ENCODE data around the gene EHMT2.
A peak's percentile ranks its signal among the peaks of the same experiment; 100 is the strongest.

The EHMT2 gene

DNA sequence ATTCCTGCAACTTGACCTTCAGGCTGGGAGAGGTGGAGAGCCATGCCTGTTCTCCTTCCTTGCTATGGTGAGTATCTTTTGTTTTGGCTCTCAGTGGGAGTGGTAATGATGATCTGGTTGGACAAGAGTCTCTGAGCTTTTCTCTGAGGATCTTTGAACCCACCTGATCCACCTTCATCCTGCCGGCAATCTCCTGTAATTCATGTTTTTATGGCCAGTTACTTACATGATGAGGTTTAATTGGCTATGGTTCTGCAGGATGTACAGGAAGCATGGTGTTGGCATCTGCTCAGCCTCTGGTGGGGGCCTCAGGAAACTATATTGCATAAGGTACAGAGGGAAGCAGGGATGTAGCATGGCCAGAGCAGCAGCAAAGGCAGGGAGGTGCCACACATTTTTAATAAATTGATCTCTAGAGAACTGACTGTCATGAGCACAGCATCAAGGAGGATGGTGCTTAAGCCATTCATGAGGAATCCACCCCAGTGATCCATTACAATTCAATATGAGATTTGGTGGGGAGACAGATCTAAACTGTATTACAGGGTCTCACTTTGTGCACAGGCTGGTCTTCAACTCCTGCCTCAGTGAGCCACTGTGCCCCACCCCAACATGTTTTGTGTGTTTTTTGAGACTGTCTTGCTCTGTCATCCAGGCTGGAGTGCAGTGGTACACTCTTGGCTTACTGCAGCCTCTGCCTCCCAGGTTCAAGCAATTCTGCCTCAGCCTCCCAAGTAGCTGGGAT is 60.0 kb downstream of the EHMT2 start:
- ChIA-PET CTCF (interaction anchor here (1.1 kb wide), 1 partner anchor 42 kb away, joined by 4 read pairs; no protein-coding TSS in a partner anchor), POLR2A (ENCODE audit: low non-redundant PET) (interaction anchor here (1.1 kb wide), 1 partner anchor 23 kb away, joined by 5 read pairs; the partner anchor contains the start of gene HSPA1L)
- peak overlapping the region; percentile 69 for H3K27ac ChIP-seq
- TF ChIP-seq, protein P1, sequence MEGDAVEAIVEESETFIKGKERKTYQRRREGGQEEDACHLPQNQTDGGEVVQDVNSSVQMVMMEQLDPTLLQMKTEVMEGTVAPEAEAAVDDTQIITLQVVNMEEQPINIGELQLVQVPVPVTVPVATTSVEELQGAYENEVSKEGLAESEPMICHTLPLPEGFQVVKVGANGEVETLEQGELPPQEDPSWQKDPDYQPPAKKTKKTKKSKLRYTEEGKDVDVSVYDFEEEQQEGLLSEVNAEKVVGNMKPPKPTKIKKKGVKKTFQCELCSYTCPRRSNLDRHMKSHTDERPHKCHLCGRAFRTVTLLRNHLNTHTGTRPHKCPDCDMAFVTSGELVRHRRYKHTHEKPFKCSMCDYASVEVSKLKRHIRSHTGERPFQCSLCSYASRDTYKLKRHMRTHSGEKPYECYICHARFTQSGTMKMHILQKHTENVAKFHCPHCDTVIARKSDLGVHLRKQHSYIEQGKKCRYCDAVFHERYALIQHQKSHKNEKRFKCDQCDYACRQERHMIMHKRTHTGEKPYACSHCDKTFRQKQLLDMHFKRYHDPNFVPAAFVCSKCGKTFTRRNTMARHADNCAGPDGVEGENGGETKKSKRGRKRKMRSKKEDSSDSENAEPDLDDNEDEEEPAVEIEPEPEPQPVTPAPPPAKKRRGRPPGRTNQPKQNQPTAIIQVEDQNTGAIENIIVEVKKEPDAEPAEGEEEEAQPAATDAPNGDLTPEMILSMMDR (conservative IDR thresholded peaks at IDR 0.05; ENCODE audit: low read depth), result no peak
- no peak for DNase-seq (ENCODE audit: low spot score)

DNA sequence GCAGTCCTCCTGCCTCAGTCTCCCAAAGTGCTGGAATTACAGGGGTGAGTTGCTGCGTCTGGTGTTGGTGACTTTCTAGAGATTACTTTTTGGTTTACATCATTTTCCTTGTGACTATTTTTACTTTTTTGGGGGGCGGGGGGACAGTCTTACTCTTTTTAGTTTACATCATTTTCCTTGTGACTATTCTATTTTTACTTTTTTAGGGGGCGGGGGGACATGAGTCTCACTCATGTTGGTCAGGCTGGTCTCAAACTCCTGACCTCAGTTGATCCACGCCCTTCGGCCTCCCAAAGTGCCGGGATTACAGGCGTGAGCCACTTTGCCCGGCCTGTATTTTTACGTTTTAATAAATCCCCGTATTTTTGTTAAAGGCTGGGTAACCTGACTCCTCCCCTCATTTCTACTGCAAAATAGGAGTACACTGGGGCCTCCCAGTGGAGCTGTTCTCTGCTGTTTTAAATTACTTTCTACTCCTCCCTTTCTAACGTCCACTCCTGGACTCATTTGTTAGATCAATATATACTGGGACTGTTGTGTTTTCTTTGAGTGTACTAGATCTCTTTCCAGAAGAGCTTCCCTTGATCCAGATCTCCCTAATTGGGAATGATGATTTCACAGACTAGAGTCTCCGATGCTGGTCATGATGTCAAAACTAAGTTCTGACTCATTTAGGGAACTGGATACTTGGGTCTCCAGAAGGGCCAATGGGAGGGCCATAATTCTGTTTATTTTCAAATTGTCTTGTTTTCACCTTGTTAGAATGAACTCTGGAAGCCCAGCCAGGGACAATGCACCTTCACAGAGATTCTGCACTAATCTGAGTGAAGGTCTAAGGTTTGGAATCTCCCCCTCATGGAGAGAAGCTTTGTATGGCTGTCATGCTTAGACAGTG is 60.8 kb downstream of the EHMT2 start:
- TF ChIP-seq, protein P1 (conservative IDR thresholded peaks at IDR 0.05; ENCODE audit: low read depth), result no peak
- ChIA-PET CTCF (interaction anchor here (1.1 kb wide), 1 partner anchor 41 kb away, joined by 4 read pairs; no protein-coding TSS in a partner anchor), POLR2A (ENCODE audit: low non-redundant PET) (interaction anchor here (0.6 to 1.1 kb wide), 3 partner anchors 15 to 51 kb away, joined by 3 to 6 read pairs (median 5); partner anchors contain the start of gene HSPA1L)
- peak overlapping the region; percentile 97 for H3K27ac ChIP-seq
- DNase-seq (ENCODE audit: low spot score), result no peak

DNA sequence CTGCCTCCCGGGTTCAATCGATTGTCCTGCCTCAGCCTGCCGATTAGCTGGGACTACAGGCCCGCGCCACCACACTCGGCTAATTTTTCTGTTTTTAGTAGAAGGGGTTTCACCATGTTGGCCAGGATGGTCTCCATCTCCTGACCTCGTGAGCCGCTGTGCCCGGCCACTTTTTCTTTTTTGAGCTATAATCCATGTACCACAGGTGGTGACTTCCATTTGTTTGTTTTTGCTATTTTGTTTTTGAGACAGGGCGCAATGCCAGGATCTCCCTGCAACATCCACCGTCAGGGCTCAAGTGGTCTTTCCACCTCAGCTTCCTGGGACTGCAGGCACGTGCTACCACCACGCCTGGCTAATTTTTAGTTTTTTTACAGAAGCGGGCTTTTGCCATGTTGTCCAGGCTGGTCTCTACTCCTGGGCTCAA is 61.4 kb downstream of the EHMT2 start:
- no peak for DNase-seq (ENCODE audit: low spot score)
- TF ChIP-seq, protein P1 (conservative IDR thresholded peaks at IDR 0.05; ENCODE audit: low read depth), result no peak
- ChIA-PET CTCF (interaction anchor here (0.6 kb wide), 2 partner anchors 16 to 35 kb away, joined by 3 to 6 read pairs; no protein-coding TSS in a partner anchor), POLR2A (ENCODE audit: low non-redundant PET) (interaction anchor here (0.6 to 1.1 kb wide), 2 partner anchors 15 to 21 kb away, joined by 3 to 5 read pairs; partner anchors contain the start of gene HSPA1L)
- peak overlapping the region; percentile 97 for H3K27ac ChIP-seq

DNA sequence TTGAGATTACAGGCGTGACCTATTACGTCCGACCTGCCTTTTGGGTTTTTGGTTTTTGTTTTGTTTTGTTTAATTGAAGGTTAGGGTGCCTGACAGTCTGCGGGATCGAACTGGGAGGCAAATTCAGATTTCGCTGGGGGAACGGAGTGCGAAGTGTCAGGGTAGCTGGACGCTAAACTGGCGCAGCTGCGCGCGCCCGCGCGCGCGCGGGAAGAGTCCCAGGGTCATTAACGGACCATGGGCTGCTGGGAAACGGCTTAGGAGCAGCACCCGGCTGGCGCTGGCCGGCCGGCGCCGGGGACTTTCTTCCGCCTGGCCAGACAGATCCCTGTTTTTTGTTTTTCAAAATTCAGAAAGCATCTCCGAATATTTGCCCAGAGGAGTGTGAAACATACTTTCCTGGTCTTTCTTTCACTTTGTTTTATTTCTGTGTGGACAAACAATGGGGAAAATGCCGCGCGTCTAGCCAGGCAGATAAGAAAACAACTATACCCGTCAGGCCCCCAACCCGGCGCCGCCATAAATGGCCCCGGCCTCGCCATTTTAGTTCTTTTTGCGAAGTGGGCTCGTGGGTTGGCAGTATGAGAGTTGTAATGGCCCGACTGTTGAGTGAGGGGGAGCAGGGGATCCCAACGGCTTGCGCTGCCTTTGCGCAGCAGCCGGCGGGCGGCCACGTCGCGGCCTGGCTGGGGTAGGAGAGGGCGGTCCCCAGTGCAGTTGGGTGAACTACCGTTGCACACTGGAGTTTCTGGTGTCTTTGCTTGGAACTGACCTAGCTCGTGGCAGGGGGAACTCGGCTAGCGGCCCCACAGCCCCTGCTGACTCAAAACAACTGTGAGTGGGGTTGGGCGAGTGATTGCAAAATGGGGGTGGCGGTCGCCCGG is 62.9 kb downstream of the EHMT2 start:
- POLR2A ChIA-PET (ENCODE audit: low non-redundant PET), result interaction anchor here (0.6 to 1.0 kb wide), 3 partner anchors 11 to 149 kb away, joined by 3 to 4 read pairs (median 3); no protein-coding TSS in a partner anchor
- peak; percentile 83 for DNase-seq (ENCODE audit: low spot score)
- H3K27ac ChIP-seq, result peak overlapping the region; percentile 97
- CTCF ChIA-PET, result interaction anchor here (0.8 kb wide), 1 partner anchor 99 kb away, joined by 3 read pairs; no protein-coding TSS in a partner anchor
- TF ChIP-seq, protein P1 (conservative IDR thresholded peaks at IDR 0.05; ENCODE audit: low read depth), result no peak

DNA sequence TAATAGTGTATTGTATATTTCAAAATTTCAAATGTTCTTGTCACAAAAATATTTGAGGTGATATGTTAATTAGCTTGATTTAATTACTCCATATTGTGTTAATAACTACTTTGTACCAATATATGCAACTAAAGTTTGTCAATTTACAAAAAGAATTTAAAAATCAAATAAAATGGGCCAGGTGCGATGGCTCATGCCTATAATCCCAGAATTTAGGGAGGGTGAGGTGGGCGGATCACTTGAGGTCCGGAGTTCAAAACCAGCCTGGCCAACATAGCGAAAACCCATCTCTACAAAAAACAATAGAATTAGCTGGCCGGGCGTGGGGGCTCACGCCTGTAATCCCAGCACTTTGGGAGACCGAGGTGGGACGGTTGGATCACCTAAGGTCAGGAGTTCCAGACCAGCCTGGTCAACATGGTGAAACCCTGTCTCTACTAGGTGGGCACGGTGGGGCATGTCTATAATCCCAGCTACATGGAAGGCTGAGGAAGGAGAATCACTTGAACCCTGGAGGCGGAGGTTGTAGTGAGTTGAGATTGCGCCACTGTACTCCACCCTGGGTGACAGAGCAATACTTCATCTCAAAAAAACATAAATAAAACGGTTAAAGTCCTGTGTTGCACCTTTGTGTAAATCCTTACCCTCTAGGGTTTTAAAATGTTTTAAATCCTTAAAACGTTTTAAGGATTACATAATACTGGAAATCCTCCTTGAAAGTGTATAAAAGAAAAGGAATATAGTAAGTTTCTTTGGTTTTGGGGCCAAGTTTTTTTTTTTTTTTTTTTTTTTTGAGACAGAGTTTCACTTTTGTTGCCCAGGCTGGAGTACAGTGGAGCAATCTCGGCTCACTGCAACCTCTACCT is 65.9 kb downstream of the EHMT2 start:
- DNase-seq (ENCODE audit: low spot score), result no peak
- POLR2A ChIA-PET (ENCODE audit: low non-redundant PET), result interaction anchor here (0.6 to 1.2 kb wide), 7 partner anchors 13 to 129 kb away, joined by 3 to 7 read pairs (median 4); partner anchors contain the start of gene NEU1
- CTCF ChIA-PET, result interaction anchor here (0.6 to 2.0 kb wide), 3 partner anchors 14 to 240 kb away, joined by 3 to 11 read pairs (median 7); no protein-coding TSS in a partner anchor
- TF ChIP-seq, protein P1 (conservative IDR thresholded peaks at IDR 0.05; ENCODE audit: low read depth), result no peak
- H3K27ac ChIP-seq, result peak overlapping the region; percentile 97
